GM12878 (cell line): ENCODE measurements around the gene ERG. TPM values are rescaled to one million over a fixed set of nuclear protein-coding genes. Genes with fewer than 3 reads are reported as not detected.

Experiments
- ATAC-seq: fragments of 200-7000 bp; cut with Tn5 transposase; 3 replicates; pipeline ENCODE4 v1.9.1; 2020; ENCODE audit warnings: mild to moderate bottlenecking, moderate library complexity
- BruUV-seq: library from RNA; stranded (reverse); fragments of 400-500 nt; replicated peaks from 2 replicates; lab custom pipeline; 2021; lab: Mats Ljungman, UMichigan
- CTCF ChIA-PET: fragments of 300-600 bp; sonication (Branson Sonifier 250); formaldehyde crosslinking; extraction: SDS; loops from one replicate; lab custom pipeline; 2021; ENCODE audit warnings: inconsistent platforms; lab: Yijun Ruan, JAX
- POLR2A ChIA-PET: fragments of 350-600 bp; formaldehyde crosslinking; extraction: SDS; loops from one replicate; lab custom pipeline; 2021; ENCODE audit warnings: inconsistent platforms; lab: Charles Lee
- RAD21 ChIA-PET: fragments of 300-600 bp; sonication (Branson Sonifier 250); formaldehyde crosslinking; loops from one replicate; lab custom pipeline; 2023; ENCODE audit warnings: antibody characterized with exemption; ENCODE audit not compliant: unreplicated experiment; lab: Charles Lee
- SMC1A ChIA-PET: fragments of 300-600 bp; sonication (Branson Sonifier 250); formaldehyde crosslinking; loops from one replicate; lab custom pipeline; 2023; ENCODE audit not compliant: unreplicated experiment, uncharacterized antibody; lab: Charles Lee
- DNase-seq: peaks from one replicate; pipeline ENCODE4 v3.0.0-alpha.2; 2011; ENCODE audit warnings: low read depth, low spot score
- FAIRE-seq: peaks from 3 replicates; lab custom pipeline; 2011; peaks lifted over from hg19 to GRCh38; lab: Jason Lieb, UNC
- H2AFZ ChIP-seq: 2 replicates; pipeline ENCODE4 v1.6.0; 2011; ENCODE audit warnings: low read depth, low read length, control low read depth; ENCODE audit not compliant: control insufficient read depth
- H3K27ac ChIP-seq: 2 replicates; pipeline ENCODE4 v1.5.1; 2011; ENCODE audit warnings: control low read depth; ENCODE audit not compliant: control insufficient read depth, insufficient read depth
- H3K27me3 ChIP-seq, 2 experiments: replicated peaks in 1 of 2; 2 replicates each; pipeline versions ENCODE4 v1.6.0 to v1.6.1; 2011; ENCODE audit warnings: low read length in 1 of 2; ENCODE audit not compliant: control insufficient read depth in 2 of 2, insufficient read depth in 2 of 2
- H3K36me3 ChIP-seq, 2 experiments: 2 replicates each; pipeline ENCODE4 v1.5.1; 2011; ENCODE audit warnings: low read length in 1 of 2; ENCODE audit not compliant: control insufficient read depth in 2 of 2, insufficient read depth in 2 of 2
- H3K4me1 ChIP-seq: 2 replicates; pipeline ENCODE4 v1.6.1; 2011; ENCODE audit warnings: mild to moderate bottlenecking, low read length, moderate library complexity, mixed read lengths; ENCODE audit not compliant: control insufficient read depth, insufficient read depth
- H3K4me2 ChIP-seq: 2 replicates; pipeline ENCODE4 v1.6.0; 2011; ENCODE audit warnings: control low read depth; ENCODE audit not compliant: control insufficient read depth, insufficient read depth
- H3K4me3 ChIP-seq: fragments of 200-600 bp; sonication (generic); 2 replicates; pipeline ENCODE4 v1.5.1; 2016
- H3K79me2 ChIP-seq: 2 replicates; pipeline ENCODE4 v1.6.0; 2011; ENCODE audit warnings: low read length; ENCODE audit not compliant: control insufficient read depth, insufficient read depth
- H3K9ac ChIP-seq: 2 replicates; pipeline ENCODE4 v1.8.0; 2011; ENCODE audit warnings: low read length, control low read depth, mixed read lengths; ENCODE audit not compliant: control insufficient read depth, insufficient read depth
- H3K9me3 ChIP-seq: replicated peaks from 3 replicates; pipeline ENCODE4 v1.5.1; 2011; ENCODE audit warnings: mild to moderate bottlenecking, low read length; ENCODE audit not compliant: control insufficient read depth, insufficient read depth
- H4K20me1 ChIP-seq: 2 replicates; pipeline ENCODE4 v1.6.0; 2011; ENCODE audit not compliant: control insufficient read depth, insufficient read depth
- BHLHE40 ChIP-seq, 2 experiments: fragments of 450-650 bp in 1 of 2; IDR thresholded peaks; 2 replicates each; pipeline ENCODE4 v1.6.1; 2011 to 2017; ENCODE audit warnings: low read depth in 2 of 2, borderline replicate concordance in 1 of 2, improper control_type of control experiment in 1 of 2, low read length in 1 of 2, mild to moderate bottlenecking in 1 of 2
- EP300 ChIP-seq, 2 experiments: fragments of 150-350 bp in 1 of 2; IDR thresholded peaks; 2 replicates each; pipeline ENCODE4 v1.6.1; 2011 to 2012; ENCODE audit warnings: low read depth in 2 of 2, low read length in 2 of 2, borderline replicate concordance in 1 of 2, improper control_type of control experiment in 1 of 2, inconsistent platforms in 1 of 2; ENCODE audit not compliant: control insufficient read depth in 1 of 2
- HDAC6 ChIP-seq: fragments of 200-600 bp; sonication (generic); IDR thresholded peaks from one replicate; pipeline ENCODE4 v1.8.0; 2017; ENCODE audit warnings: antibody characterized with exemption; ENCODE audit not compliant: unreplicated experiment
- JUND ChIP-seq: IDR thresholded peaks from 2 replicates; pipeline ENCODE4 v1.6.1; 2012; ENCODE audit warnings: low read depth, mild to moderate bottlenecking, low read length, improper control_type of control experiment, moderate library complexity
- MTA2 ChIP-seq: fragments of 450-650 bp; IDR thresholded peaks from 2 replicates; pipeline ENCODE4 v1.6.1; 2016; ENCODE audit warnings: low read depth, mild to moderate bottlenecking, moderate library complexity
- NBN ChIP-seq: fragments of 450-650 bp; IDR thresholded peaks from 2 replicates; pipeline ENCODE4 v1.6.1; 2016
- PAX5 ChIP-seq: IDR thresholded peaks from 2 replicates; pipeline ENCODE4 v1.6.1; 2011; ENCODE audit warnings: low read depth, low read length, borderline replicate concordance
- PML ChIP-seq: IDR thresholded peaks from 2 replicates; pipeline ENCODE4 v1.6.1; 2012; ENCODE audit warnings: low read length, inconsistent platforms
- SIX5 ChIP-seq: IDR thresholded peaks from 2 replicates; pipeline ENCODE4 v1.6.1; 2011; ENCODE audit warnings: mild to moderate bottlenecking, low read depth, low read length, moderate library complexity; ENCODE audit not compliant: severe bottlenecking
- SPI1 ChIP-seq: IDR thresholded peaks from 2 replicates; pipeline ENCODE4 v1.6.1; 2011; ENCODE audit warnings: low read depth, mild to moderate bottlenecking, low read length, moderate library complexity, borderline replicate concordance; ENCODE audit not compliant: insufficient read depth
- SRF ChIP-seq, 2 experiments: IDR thresholded peaks; 2 replicates each; pipeline ENCODE4 v1.6.1; 2011; ENCODE audit warnings: low read depth in 2 of 2, low read length in 2 of 2, mild to moderate bottlenecking in 1 of 2, moderate library complexity in 1 of 2
- TBL1XR1 ChIP-seq: IDR thresholded peaks from 2 replicates; pipeline ENCODE4 v1.6.1; 2012; ENCODE audit warnings: low read depth, low read length, improper control_type of control experiment
- TCF3 ChIP-seq: IDR thresholded peaks from 2 replicates; pipeline ENCODE4 v1.6.1; 2012; ENCODE audit warnings: low read depth, mild to moderate bottlenecking, low read length, borderline replicate concordance; ENCODE audit not compliant: insufficient read depth
- WGBS: methylation state at CpG from one replicate; pipeline ENCODE4 v1.1.6; 2016; ENCODE audit warnings: low lambda C conversion rate; ENCODE audit not compliant: insufficient replicate concordance, insufficient coverage; ENCODE audit errors: missing lambda C conversion rate; 5-methylcytosine and 5-hydroxymethylcytosine counted together
- in situ Hi-C: fragments of 300-500 bp; cut with MboI; formaldehyde crosslinking; loops from 9 replicates; pipeline ENCODE4 v1.14.3; 2018; ENCODE audit warnings: mixed read lengths
- intact Hi-C: fragments of 100-400 bp; cut with micrococcal nuclease; formaldehyde crosslinking; loops from one replicate; pipeline ENCODE4 v1.14.2; 2022; ENCODE audit not compliant: unreplicated experiment
- polyA plus RNA-seq, 11 experiments: library from polyadenylated mRNA; depleted of rRNA in 4 of 11; unstranded in 6 of 11; stranded (reverse) in 5 of 11; fragments of >200 nt; fragmentation: Nextera tagmentation in 4 of 11; fragmentation: Illumina TruSeq in 1 of 11; extraction: Ambion mirVana in 4 of 11; extraction: Trizol in 1 of 11; gene quantifications; 1 replicate in 1 of 11; 2 replicates in 10 of 11; pipeline versions ENCODE4 v1.2.1 to v1.2.3, GENCODE V29; 2011 to 2016; ENCODE audit warnings: inconsistent platforms in 2 of 11, missing spikeins in 2 of 11, low read depth in 1 of 11
- total RNA-seq, 4 experiments: library from RNA; depleted of rRNA in 3 of 4; stranded (reverse); fragments of >200 nt in 3 of 4; fragmentation: Illumina TruSeq in 1 of 4; extraction: Trizol in 1 of 4; gene quantifications; 2 replicates each; pipeline versions ENCODE4 v1.2.1 to v1.2.3, GENCODE V29; 2013 to 2021
- TF ChIP-seq, protein P1 (sequence below): IDR thresholded peaks from 2 replicates; pipeline ENCODE4 v1.6.1; 2012; ENCODE audit warnings: mild to moderate bottlenecking, low read depth, low read length
- TF ChIP-seq, protein P2 (sequence below): fragments of 450-650 bp; IDR thresholded peaks from 2 replicates; pipeline ENCODE4 v1.6.1; 2016; ENCODE audit warnings: mild to moderate bottlenecking

The ERG gene
- total and polyA plus RNA-seq, 10 of the 15 experiments (the other 5 are each of a cell fraction or from before 2014, with no cell fraction given): not detected

DNA sequence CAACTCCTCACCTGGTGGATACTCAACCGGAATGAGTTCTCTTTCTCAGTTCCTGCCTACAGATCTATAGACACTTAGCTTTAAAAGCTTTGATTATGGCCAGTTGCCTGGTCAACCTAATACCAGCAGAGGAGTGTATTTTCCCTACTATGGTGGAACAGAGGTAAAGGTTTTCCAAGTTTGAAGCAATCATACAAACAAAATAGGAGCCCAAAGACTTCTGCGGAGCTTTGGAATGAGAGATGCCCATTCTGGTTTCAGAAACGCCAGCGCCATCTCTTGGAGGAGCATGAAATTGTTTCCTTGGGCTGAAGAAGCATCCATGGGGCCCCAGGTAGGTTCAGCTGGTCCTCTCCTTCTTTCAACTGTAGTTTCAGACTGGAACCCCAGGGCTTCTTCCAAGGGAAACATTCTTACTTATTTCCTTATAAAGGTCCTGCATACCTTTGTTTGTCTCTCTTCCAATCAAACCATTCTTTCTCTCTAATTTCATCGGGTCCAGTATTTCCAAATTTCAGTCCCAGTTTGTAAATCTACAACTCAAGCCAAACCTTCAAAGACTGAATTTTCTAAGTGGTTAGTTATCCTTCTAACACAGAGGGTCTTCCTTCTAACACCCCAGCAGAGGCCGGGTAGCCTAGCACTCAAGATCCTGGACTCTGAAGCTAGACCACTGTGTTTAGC, 145.6 kb downstream of the ERG start (continued):
- TF ChIP-seq, protein P1, sequence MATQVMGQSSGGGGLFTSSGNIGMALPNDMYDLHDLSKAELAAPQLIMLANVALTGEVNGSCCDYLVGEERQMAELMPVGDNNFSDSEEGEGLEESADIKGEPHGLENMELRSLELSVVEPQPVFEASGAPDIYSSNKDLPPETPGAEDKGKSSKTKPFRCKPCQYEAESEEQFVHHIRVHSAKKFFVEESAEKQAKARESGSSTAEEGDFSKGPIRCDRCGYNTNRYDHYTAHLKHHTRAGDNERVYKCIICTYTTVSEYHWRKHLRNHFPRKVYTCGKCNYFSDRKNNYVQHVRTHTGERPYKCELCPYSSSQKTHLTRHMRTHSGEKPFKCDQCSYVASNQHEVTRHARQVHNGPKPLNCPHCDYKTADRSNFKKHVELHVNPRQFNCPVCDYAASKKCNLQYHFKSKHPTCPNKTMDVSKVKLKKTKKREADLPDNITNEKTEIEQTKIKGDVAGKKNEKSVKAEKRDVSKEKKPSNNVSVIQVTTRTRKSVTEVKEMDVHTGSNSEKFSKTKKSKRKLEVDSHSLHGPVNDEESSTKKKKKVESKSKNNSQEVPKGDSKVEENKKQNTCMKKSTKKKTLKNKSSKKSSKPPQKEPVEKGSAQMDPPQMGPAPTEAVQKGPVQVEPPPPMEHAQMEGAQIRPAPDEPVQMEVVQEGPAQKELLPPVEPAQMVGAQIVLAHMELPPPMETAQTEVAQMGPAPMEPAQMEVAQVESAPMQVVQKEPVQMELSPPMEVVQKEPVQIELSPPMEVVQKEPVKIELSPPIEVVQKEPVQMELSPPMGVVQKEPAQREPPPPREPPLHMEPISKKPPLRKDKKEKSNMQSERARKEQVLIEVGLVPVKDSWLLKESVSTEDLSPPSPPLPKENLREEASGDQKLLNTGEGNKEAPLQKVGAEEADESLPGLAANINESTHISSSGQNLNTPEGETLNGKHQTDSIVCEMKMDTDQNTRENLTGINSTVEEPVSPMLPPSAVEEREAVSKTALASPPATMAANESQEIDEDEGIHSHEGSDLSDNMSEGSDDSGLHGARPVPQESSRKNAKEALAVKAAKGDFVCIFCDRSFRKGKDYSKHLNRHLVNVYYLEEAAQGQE: no peak
- TF ChIP-seq PML: no peak
- TF ChIP-seq JUND: no peak
- TF ChIP-seq NBN: no peak
- no peak for TF ChIP-seq TBL1XR1
- TF ChIP-seq SPI1: peak; percentile 31; the same call in 1 of the 2 replicates
- TF ChIP-seq BHLHE40 (IDR thresholded peaks at IDR 0.05; ENCODE audit: borderline replicate concordance in 1 of 2, low read depth in 2 of 2, low read length in 1 of 2): no peak

DNA sequence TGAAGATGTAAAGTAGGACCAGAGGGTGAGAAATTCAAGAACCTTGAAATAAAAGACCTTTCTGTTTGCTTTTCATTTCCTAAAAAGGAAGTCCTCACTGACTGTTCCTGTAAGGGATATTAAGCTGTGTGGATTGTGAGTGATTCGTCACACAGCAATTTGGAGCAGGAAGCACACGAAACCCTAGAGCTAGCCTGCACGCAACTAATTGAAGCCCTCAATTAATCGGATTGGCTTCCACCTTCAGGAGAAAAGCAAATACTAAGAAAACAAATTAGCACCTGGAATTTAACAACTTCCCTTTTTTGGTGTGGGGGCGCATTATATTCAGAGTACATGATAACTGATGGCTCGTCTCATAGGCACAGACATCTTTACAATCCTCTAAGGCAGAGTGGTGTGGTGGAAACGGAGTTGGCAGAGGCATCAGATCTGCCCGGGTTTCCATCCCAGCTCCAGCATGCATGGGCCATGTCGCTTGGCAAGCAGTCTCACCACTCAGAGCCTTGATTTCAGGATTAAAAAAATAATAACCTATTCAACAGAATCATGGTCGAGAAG, 146.2 kb downstream of the ERG start:
- ATAC-seq (peak; percentile 35), FAIRE-seq (no peak), DNase-seq (no peak)
- in situ Hi-C loops: loop anchor here (5.0 kb wide), 3 partner anchors 140 to 645 kb away; no protein-coding TSS in a partner anchor
- ChIA-PET SMC1A (interaction anchor here (0.6 to 4.9 kb wide), 28 partner anchors 8 to 651 kb away, joined by 3 to 90 read pairs (median 5); no protein-coding TSS in a partner anchor), RAD21 (interaction anchor here (0.9 to 7.4 kb wide), 24 partner anchors 8 to 651 kb away, joined by 3 to 110 read pairs (median 4); no protein-coding TSS in a partner anchor), CTCF (interaction anchor here (0.7 to 9.1 kb wide), 40 partner anchors 8 to 677 kb away, joined by 3 to 195 read pairs (median 5); no protein-coding TSS in a partner anchor), POLR2A (no interaction called here)
- no peaks in the 10 kb centered on the region for H3K79me2 ChIP-seq
- no peaks in the 10 kb centered on the region; a peak in 1 of 4 replicates for H3K27me3 ChIP-seq
- H3K9me3 ChIP-seq: no peaks in the 10 kb centered on the region; the same call in 2 of the 3 replicates
- intact Hi-C loops: loop anchor here (1.0 to 5.0 kb wide), 4 partner anchors 85 to 193 kb away; no protein-coding TSS in a partner anchor
- no peak overlapping the region for H3K27ac ChIP-seq
- H3K4me3 ChIP-seq: no peak overlapping the region
- no peaks in the 10 kb centered on the region; the same call in 1 of the 2 replicates for H3K4me1 ChIP-seq
- H2AFZ ChIP-seq: no peak overlapping the region
- TF ChIP-seq, protein P2, sequence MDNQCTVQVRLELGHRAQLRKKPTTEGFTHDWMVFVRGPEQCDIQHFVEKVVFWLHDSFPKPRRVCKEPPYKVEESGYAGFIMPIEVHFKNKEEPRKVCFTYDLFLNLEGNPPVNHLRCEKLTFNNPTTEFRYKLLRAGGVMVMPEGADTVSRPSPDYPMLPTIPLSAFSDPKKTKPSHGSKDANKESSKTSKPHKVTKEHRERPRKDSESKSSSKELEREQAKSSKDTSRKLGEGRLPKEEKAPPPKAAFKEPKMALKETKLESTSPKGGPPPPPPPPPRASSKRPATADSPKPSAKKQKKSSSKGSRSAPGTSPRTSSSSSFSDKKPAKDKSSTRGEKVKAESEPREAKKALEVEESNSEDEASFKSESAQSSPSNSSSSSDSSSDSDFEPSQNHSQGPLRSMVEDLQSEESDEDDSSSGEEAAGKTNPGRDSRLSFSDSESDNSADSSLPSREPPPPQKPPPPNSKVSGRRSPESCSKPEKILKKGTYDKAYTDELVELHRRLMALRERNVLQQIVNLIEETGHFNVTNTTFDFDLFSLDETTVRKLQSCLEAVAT: no peak
- TF ChIP-seq HDAC6 (no peak), EP300 (IDR thresholded peaks at IDR 0.05; ENCODE audit: borderline replicate concordance in 1 of 2, control insufficient read depth in 1 of 2, low read depth in 2 of 2, low read length in 2 of 2) (no peak), MTA2 (peak; percentile 46; the same call in 1 of the 2 replicates), SRF (IDR thresholded peaks at IDR 0.05; ENCODE audit: low read depth in 2 of 2, low read length in 2 of 2) (no peak), PAX5 (no peak), SIX5 (no peak), TCF3 (no peak)
- 9% methylated on average over 10 of the region's 10 CpGs for WGBS
- no peaks in the 10 kb centered on the region for H3K36me3 ChIP-seq
- H4K20me1 ChIP-seq: no peaks in the 10 kb centered on the region
- H3K9ac ChIP-seq: no peak overlapping the region
- no TSS peak for BruUV-seq
- peak overlapping the region; percentile 7; the same call in 1 of the 2 replicates for H3K4me2 ChIP-seq
